IMR-90 (cell line): ENCODE data around the gene GPBAR1. TPM values are rescaled to one million over a fixed set of nuclear protein-coding genes. Genes with fewer than 3 reads are reported as not detected.

Experiments used
- ATAC-seq: fragments of 200-7000 bp; cut with Tn5 transposase; 2 replicates; pipeline ENCODE4 v1.9.1; 2020; ENCODE audit warnings: low read depth, mild to moderate bottlenecking, moderate library complexity
- BruUV-seq: library from RNA; stranded (reverse); fragments of 400-500 nt; replicated peaks from 2 replicates; lab custom pipeline; 2021; lab: Mats Ljungman, UMichigan
- CTCF ChIA-PET: fragments of 300-600 bp; formaldehyde crosslinking; extraction: SDS; loops from one replicate; lab custom pipeline; 2021; ENCODE audit warnings: antibody characterized with exemption; lab: Yijun Ruan, JAX
- POLR2A ChIA-PET: fragments of 300-600 bp; sonication (Branson Sonifier 250); formaldehyde crosslinking; loops from one replicate; lab custom pipeline; 2022; ENCODE audit warnings: antibody characterized with exemption; ENCODE audit not compliant: unreplicated experiment; lab: Charles Lee
- DNase-seq: peaks from one replicate; pipeline ENCODE4 v3.0.0; 2013
- H2AFZ ChIP-seq: replicated peaks from 2 replicates; pipeline ENCODE3; 2013; ENCODE audit warnings: low read length, mild to moderate bottlenecking; ENCODE audit not compliant: poor library complexity
- H2AK5ac ChIP-seq: 2 replicates; pipeline ENCODE4 v1.6.1; 2013; ENCODE audit warnings: low read depth, low read length, inconsistent platforms
- H2AK9ac ChIP-seq: replicated peaks from 2 replicates; pipeline ENCODE3; 2013; ENCODE audit warnings: mild to moderate bottlenecking, low read depth, low read length, moderate library complexity; ENCODE audit not compliant: poor library complexity
- H2BK120ac ChIP-seq: 2 replicates; pipeline ENCODE4 v1.6.1; 2013; ENCODE audit warnings: low read depth, low read length, inconsistent platforms
- H2BK15ac ChIP-seq: 3 replicates; pipeline ENCODE4 v1.6.1; 2013; ENCODE audit warnings: low read depth, low read length, inconsistent platforms
- H2BK20ac ChIP-seq: 2 replicates; pipeline ENCODE4 v1.6.1; 2013; ENCODE audit warnings: low read depth, mild to moderate bottlenecking, inconsistent platforms, low read length, moderate library complexity
- H2BK5ac ChIP-seq: 2 replicates; pipeline ENCODE4 v1.6.1; 2013; ENCODE audit warnings: mild to moderate bottlenecking, low read depth, low read length, inconsistent platforms; ENCODE audit not compliant: poor library complexity, severe bottlenecking
- H3K14ac ChIP-seq: replicated peaks from 2 replicates; pipeline ENCODE4 v1.6.1; 2013; ENCODE audit warnings: low read depth, low read length, inconsistent platforms
- H3K18ac ChIP-seq: 2 replicates; pipeline ENCODE4 v1.6.1; 2013; ENCODE audit warnings: low read depth, low read length, control low read depth
- H3K23ac ChIP-seq: 2 replicates; pipeline ENCODE4 v1.6.1; 2013; ENCODE audit warnings: low read depth, low read length, inconsistent platforms
- H3K27ac ChIP-seq: 2 replicates; pipeline ENCODE4 v1.5.1; 2013; ENCODE audit warnings: mild to moderate bottlenecking, control low read depth, low read length; ENCODE audit not compliant: insufficient read depth
- H3K27me3 ChIP-seq: 2 replicates; pipeline ENCODE4 v1.6.1; 2013; ENCODE audit warnings: low read length; ENCODE audit not compliant: control insufficient read depth, insufficient read depth
- H3K36me3 ChIP-seq: 2 replicates; pipeline ENCODE4 v1.6.1; 2013; ENCODE audit warnings: low read length, mixed read lengths; ENCODE audit not compliant: control insufficient read depth, insufficient read depth
- H3K4ac ChIP-seq: 2 replicates; pipeline ENCODE4 v1.6.1; 2013; ENCODE audit warnings: low read depth, low read length, inconsistent platforms
- H3K4me1 ChIP-seq: 2 replicates; pipeline ENCODE4 v1.6.1; 2013; ENCODE audit warnings: low read length, mixed read lengths; ENCODE audit not compliant: control insufficient read depth, insufficient read depth
- H3K4me2 ChIP-seq: 2 replicates; pipeline ENCODE4 v1.6.1; 2013; ENCODE audit warnings: low read depth, mild to moderate bottlenecking, control low read depth, low read length, moderate library complexity
- H3K4me3 ChIP-seq: 2 replicates; pipeline ENCODE4 v1.5.1; 2013; ENCODE audit warnings: low read depth, mild to moderate bottlenecking, control low read depth, low read length, moderate library complexity; ENCODE audit not compliant: insufficient read depth
- H3K56ac ChIP-seq: 2 replicates; pipeline ENCODE4 v1.6.1; 2013; ENCODE audit warnings: low read length, inconsistent platforms; ENCODE audit not compliant: insufficient read depth; ENCODE audit errors: extremely low read depth
- H3K79me1 ChIP-seq, 2 experiments: 2 replicates each; pipeline ENCODE4 v1.6.1; 2013; ENCODE audit warnings: low read length in 2 of 2, inconsistent platforms in 1 of 2, low read depth in 1 of 2
- H3K9ac ChIP-seq: 2 replicates; pipeline ENCODE4 v1.6.1; 2013; ENCODE audit warnings: low read depth, low read length, control low read depth
- H3K9me1 ChIP-seq: 2 replicates; pipeline ENCODE4 v1.6.1; 2013; ENCODE audit warnings: low read length, inconsistent platforms; ENCODE audit not compliant: insufficient read depth
- H3K9me3 ChIP-seq: 2 replicates; pipeline ENCODE4 v1.6.1; 2013; ENCODE audit warnings: low read length; ENCODE audit not compliant: control insufficient read depth, insufficient read depth
- H4K20me1 ChIP-seq: 2 replicates; pipeline ENCODE4 v1.6.1; 2013; ENCODE audit warnings: low read length, inconsistent platforms; ENCODE audit not compliant: insufficient read depth
- H4K5ac ChIP-seq: 2 replicates; pipeline ENCODE4 v1.6.1; 2013; ENCODE audit warnings: mild to moderate bottlenecking, low read depth, low read length, control low read depth
- H4K8ac ChIP-seq, 2 experiments: 2 replicates each; pipeline ENCODE4 v1.6.1; 2013; ENCODE audit warnings: low read depth in 2 of 2, low read length in 2 of 2, control low read depth in 1 of 2, inconsistent platforms in 1 of 2
- H4K91ac ChIP-seq: 2 replicates; pipeline ENCODE4 v1.6.1; 2013; ENCODE audit warnings: low read depth, low read length, inconsistent platforms; ENCODE audit not compliant: insufficient read depth
- BHLHE40 ChIP-seq: fragments of 150-350 bp; IDR thresholded peaks from 2 replicates; pipeline ENCODE4 v1.6.1; 2016; ENCODE audit warnings: mild to moderate bottlenecking, low read depth, low read length
- CEBPB ChIP-seq: IDR thresholded peaks from 2 replicates; pipeline ENCODE4 v1.6.1; 2012; ENCODE audit warnings: low read depth, low read length, improper control_type of control experiment
- CHD1 ChIP-seq: IDR thresholded peaks from 2 replicates; pipeline ENCODE4 v1.6.1; 2012; ENCODE audit warnings: low read depth, low read length, improper control_type of control experiment
- CTCF ChIP-seq: conservative IDR thresholded peaks from 2 replicates; pipeline ENCODE4 v1.5.1; 2012; ENCODE audit warnings: mild to moderate bottlenecking, low read depth, low read length, improper control_type of control experiment
- ELK1 ChIP-seq: fragments of 150-350 bp; IDR thresholded peaks from 2 replicates; pipeline ENCODE4 v1.6.1; 2016; ENCODE audit warnings: low read depth, mild to moderate bottlenecking, low read length, moderate library complexity, borderline replicate concordance
- MAFK ChIP-seq: IDR thresholded peaks from 2 replicates; pipeline ENCODE4 v1.6.1; 2012; ENCODE audit warnings: low read depth, low read length, improper control_type of control experiment
- MXI1 ChIP-seq: IDR thresholded peaks from 2 replicates; pipeline ENCODE4 v1.6.1; 2012; ENCODE audit warnings: low read depth, mild to moderate bottlenecking, low read length, moderate library complexity, borderline replicate concordance
- NFE2L2 ChIP-seq: fragments of 150-350 bp; IDR thresholded peaks from 2 replicates; pipeline ENCODE4 v1.6.1; 2016; ENCODE audit warnings: low read depth, mild to moderate bottlenecking, low read length
- POLR2A ChIP-seq: IDR thresholded peaks from 2 replicates; pipeline ENCODE4 v1.6.1; 2012; ENCODE audit warnings: mild to moderate bottlenecking, low read depth, low read length
- RAD21 ChIP-seq: IDR thresholded peaks from 2 replicates; pipeline ENCODE4 v1.6.1; 2012; ENCODE audit warnings: low read length, improper control_type of control experiment
- RCOR1 ChIP-seq: IDR thresholded peaks from 2 replicates; pipeline ENCODE4 v1.6.1; 2012; ENCODE audit warnings: mild to moderate bottlenecking, low read length, improper control_type of control experiment; ENCODE audit not compliant: insufficient replicate concordance
- RFX5 ChIP-seq: IDR thresholded peaks from 2 replicates; pipeline ENCODE4 v1.8.0; 2012; ENCODE audit warnings: low read depth, mild to moderate bottlenecking, low read length, moderate library complexity
- SMC3 ChIP-seq: fragments of 150-350 bp; IDR thresholded peaks from 2 replicates; pipeline ENCODE4 v1.6.1; 2016; ENCODE audit warnings: low read depth, mild to moderate bottlenecking, antibody characterized with exemption, low read length, moderate library complexity
- USF2 ChIP-seq: fragments of 150-350 bp; IDR thresholded peaks from 2 replicates; pipeline ENCODE4 v1.6.1; 2017; ENCODE audit warnings: mild to moderate bottlenecking, antibody characterized with exemption, low read length, low read depth
- whole genome bisulfite sequencing, 2 experiments: methylation state at CpG; one replicate each; pipeline versions ENCODE4 v1.1.5 to v1.1.7; 2013; ENCODE audit warnings: missing lambda C conversion rate in 2 of 2; ENCODE audit not compliant: insufficient read length in 1 of 2; ENCODE audit errors: extremely low coverage in 2 of 2; 5-methylcytosine and 5-hydroxymethylcytosine counted together
- dilution Hi-C: fragments of 300-500 bp; cut with HindIII; formaldehyde crosslinking; loops from one replicate; pipeline ENCODE4 v1.14.3; 2018; ENCODE audit warnings: low sequenced_read_pairs; ENCODE audit not compliant: unreplicated experiment
- in situ Hi-C: fragments of 300-500 bp; cut with MboI; formaldehyde crosslinking; loops from 3 replicates; pipeline ENCODE4 v1.14.3; 2019; ENCODE audit warnings: low sequenced_read_pairs, inconsistent platforms, mixed read lengths
- intact Hi-C: fragments of 100-400 bp; cut with micrococcal nuclease; formaldehyde crosslinking; loops from 2 replicates; pipeline ENCODE4 v1.10.0; 2022
- polyA plus RNA-seq, 3 experiments: library from polyadenylated mRNA; depleted of rRNA; stranded (reverse); fragments of >200 nt; gene quantifications; 2 replicates each; pipeline ENCODE4 v1.2.3, GENCODE V29; 2012; ENCODE audit warnings: low replicate concordance in 1 of 3
- total RNA-seq: library from RNA; depleted of rRNA; stranded (reverse); fragments of >200 nt; gene quantifications from 2 replicates; pipeline ENCODE4 v1.2.3, GENCODE V29; 2012

Gene GPBAR1
- total and polyA plus RNA-seq, 2 of the 4 experiments (the other 2 are of a cell fraction): under 0.01 to 0.21 TPM

- no peak overlapping the region for H3K27ac ChIP-seq
- H3K4ac ChIP-seq: no peak overlapping the region
- no peak for DNase-seq
- H2BK120ac ChIP-seq: no peak overlapping the region
- no peak overlapping the region for H3K4me3 ChIP-seq
- no peak overlapping the region for H3K9ac ChIP-seq
- H4K91ac ChIP-seq: no peak overlapping the region
- H2AK9ac ChIP-seq: no peak overlapping the region
- no peak overlapping the region for H2BK20ac ChIP-seq
- H2AK5ac ChIP-seq: no peak overlapping the region
- no peaks in the 10 kb centered on the region; the same call in 1 of the 2 replicates for H3K9me1 ChIP-seq
- intact Hi-C loops: no loop called here
- dilution Hi-C loops: no loop called here
- no peak overlapping the region for H3K18ac ChIP-seq
- CTCF ChIA-PET: no interaction called here
- no peak overlapping the region for H3K56ac ChIP-seq
- no peak overlapping the region for H4K8ac ChIP-seq
- H3K14ac ChIP-seq: no peak overlapping the region
- in situ Hi-C loops: no loop called here
- no peak overlapping the region for H3K4me2 ChIP-seq
- WGBS, 2 experiments: 90% methylated on average over 28 of the region's 39 CpGs; no CpG with 5 or more reads in 1 of the 2 experiments
- H3K27me3 ChIP-seq: no peaks in the 10 kb centered on the region
- peaks cover 3% of the 10 kb centered on the region; the same call in 1 of the 2 replicates for H4K20me1 ChIP-seq
- H2BK5ac ChIP-seq: no peak overlapping the region
- no TSS peak for BruUV-seq
- H3K36me3 ChIP-seq: peaks cover 41% of the 10 kb centered on the region
- no peak overlapping the region for H2AFZ ChIP-seq
- POLR2A ChIA-PET: no interaction called here
- no peak overlapping the region for H3K23ac ChIP-seq
- H2BK15ac ChIP-seq: no peak overlapping the region
- ATAC-seq: no peak
- peaks cover 12% of the 10 kb centered on the region for H3K4me1 ChIP-seq
- no peaks in the 10 kb centered on the region for H3K9me3 ChIP-seq
- H3K79me1 ChIP-seq: peaks cover 3 to 6% of the 10 kb centered on the region in 2 experiments; a peak in 3 of 4 replicates
- no peak overlapping the region for H4K5ac ChIP-seq
- no peak for TF ChIP-seq NFE2L2
- no peak for TF ChIP-seq POLR2A
- no peak for TF ChIP-seq CTCF
- TF ChIP-seq CHD1: no peak
- no peak for TF ChIP-seq USF2
- TF ChIP-seq MAFK: no peak
- no peak for TF ChIP-seq SMC3
- TF ChIP-seq RAD21: no peak
- TF ChIP-seq RCOR1: no peak
- TF ChIP-seq CEBPB: no peak
- no peak for TF ChIP-seq RFX5
- TF ChIP-seq MXI1: no peak
- TF ChIP-seq BHLHE40: no peak
- no peak for TF ChIP-seq ELK1
Observed at GRCh38 chr2:218262631-218263586, 2.1 kb downstream of the GPBAR1 start.
